ENCODE data around the gene MAN2B1.

The MAN2B1 gene

GRCh38 chr19:12636631-12637030 lies 29.9 kb downstream of the MAN2B1 start:
- Histone ChIP-seq H3K79me2 (ENCODE audit: low read length) (no peaks in the 10 kb centered on the region), H3K36me3 (replicated peaks; ENCODE audit: low read depth, low read length) (peaks cover 57% of the 10 kb centered on the region), H3K9me3 (ENCODE audit: insufficient read depth, low read length) (no peaks in the 10 kb centered on the region), H3K27me3 (ENCODE audit: low read depth, low read length) (no peaks in the 10 kb centered on the region), H4K20me1 (ENCODE audit: insufficient read depth, low read length) (no peaks in the 10 kb centered on the region), H3K4me2 (ENCODE audit: low read length) (no peak overlapping the region), H3K9ac (ENCODE audit: low read length) (no peak overlapping the region), H3K4me1 (ENCODE audit: low read length) (no peaks in the 10 kb centered on the region), H3K27ac (ENCODE audit: low read length) (no peak overlapping the region), H2AFZ (ENCODE audit: low read depth, low read length) (no peak overlapping the region), H3K4me3 (ENCODE audit: low read length) (no peak overlapping the region)
- TF ChIP-seq EZH2phosphoT487 (IDR thresholded peaks at IDR 0.05; ENCODE audit: low read depth) (no peak), CTCF (IDR thresholded peaks at IDR 0.05; ENCODE audit: low read depth, low read length) (no peak)

- H3K79me2 ChIP-seq (ENCODE audit: low read length): no peaks in the 10 kb centered on the region
- no peak overlapping the region for H3K4me2 ChIP-seq (ENCODE audit: low read length)
- H2AFZ ChIP-seq (ENCODE audit: low read depth, low read length): no peak overlapping the region
- H3K9ac ChIP-seq (ENCODE audit: low read length): no peak overlapping the region
- H3K27ac ChIP-seq (ENCODE audit: low read length): no peak overlapping the region
- no peaks in the 10 kb centered on the region for H4K20me1 ChIP-seq (ENCODE audit: insufficient read depth, low read length)
- H3K4me3 ChIP-seq (ENCODE audit: low read length): no peak overlapping the region
- peaks cover 5% of the 10 kb centered on the region; the same call in 1 of the 2 replicates for H3K4me1 ChIP-seq (ENCODE audit: low read length)
- no peak for TF ChIP-seq EZH2phosphoT487 (IDR thresholded peaks at IDR 0.05; ENCODE audit: low read depth)
- TF ChIP-seq CTCF (IDR thresholded peaks at IDR 0.05; ENCODE audit: low read depth, low read length): no peak
- peaks cover 66% of the 10 kb centered on the region for H3K36me3 ChIP-seq (replicated peaks; ENCODE audit: low read depth, low read length)
- peaks cover 19% of the 10 kb centered on the region for H3K9me3 ChIP-seq (ENCODE audit: insufficient read depth, low read length)
- H3K27me3 ChIP-seq (ENCODE audit: low read depth, low read length): no peaks in the 10 kb centered on the region
These were observed 37.3 kb downstream of the MAN2B1 start for GRCh38 chr19:12629215-12629614.

GRCh38 chr19:12628040-12629022 lies 38.2 kb downstream of the MAN2B1 start:
- Histone ChIP-seq H3K9me3 (ENCODE audit: insufficient read depth, low read length) (peaks cover 19% of the 10 kb centered on the region), H3K27ac (ENCODE audit: low read length) (no peak overlapping the region), H3K9ac (ENCODE audit: low read length) (no peak overlapping the region), H3K27me3 (ENCODE audit: low read depth, low read length) (no peaks in the 10 kb centered on the region), H4K20me1 (ENCODE audit: insufficient read depth, low read length) (peaks cover 3% of the 10 kb centered on the region; the same call in 1 of the 2 replicates), H3K4me2 (ENCODE audit: low read length) (no peak overlapping the region), H3K36me3 (replicated peaks; ENCODE audit: low read depth, low read length) (peaks cover 61% of the 10 kb centered on the region), H3K4me1 (ENCODE audit: low read length) (peaks cover 5% of the 10 kb centered on the region; the same call in 1 of the 2 replicates), H3K4me3 (ENCODE audit: low read length) (no peak overlapping the region), H3K79me2 (ENCODE audit: low read length) (no peaks in the 10 kb centered on the region), H2AFZ (ENCODE audit: low read depth, low read length) (no peak overlapping the region)
- TF ChIP-seq CTCF (IDR thresholded peaks at IDR 0.05; ENCODE audit: low read depth, low read length) (no peak), EZH2phosphoT487 (IDR thresholded peaks at IDR 0.05; ENCODE audit: low read depth) (no peak)

- no peaks in the 10 kb centered on the region for H3K27me3 ChIP-seq (ENCODE audit: low read depth, low read length)
- no peak overlapping the region for H3K27ac ChIP-seq (ENCODE audit: low read length)
- H4K20me1 ChIP-seq (ENCODE audit: insufficient read depth, low read length): peaks cover 13% of the 10 kb centered on the region; the same call in 1 of the 2 replicates
- TF ChIP-seq CTCF (IDR thresholded peaks at IDR 0.05; ENCODE audit: low read depth, low read length) (no peak), EZH2phosphoT487 (IDR thresholded peaks at IDR 0.05; ENCODE audit: low read depth) (no peak)
- H3K79me2 ChIP-seq (ENCODE audit: low read length): no peaks in the 10 kb centered on the region
- H2AFZ ChIP-seq (ENCODE audit: low read depth, low read length): no peak overlapping the region
- no peak overlapping the region for H3K4me2 ChIP-seq (ENCODE audit: low read length)
- H3K4me1 ChIP-seq (ENCODE audit: low read length): peaks cover 5% of the 10 kb centered on the region; the same call in 1 of the 2 replicates
- H3K36me3 ChIP-seq (replicated peaks; ENCODE audit: low read depth, low read length): peaks cover 59% of the 10 kb centered on the region
- no peak overlapping the region for H3K9ac ChIP-seq (ENCODE audit: low read length)
- H3K4me3 ChIP-seq (ENCODE audit: low read length): no peak overlapping the region
- H3K9me3 ChIP-seq (ENCODE audit: insufficient read depth, low read length): peaks cover 19% of the 10 kb centered on the region
These were observed 39.6 kb downstream of the MAN2B1 start for GRCh38 chr19:12626958-12627357.
